ENCODE measurements around the gene CRYBG2.

DNA sequence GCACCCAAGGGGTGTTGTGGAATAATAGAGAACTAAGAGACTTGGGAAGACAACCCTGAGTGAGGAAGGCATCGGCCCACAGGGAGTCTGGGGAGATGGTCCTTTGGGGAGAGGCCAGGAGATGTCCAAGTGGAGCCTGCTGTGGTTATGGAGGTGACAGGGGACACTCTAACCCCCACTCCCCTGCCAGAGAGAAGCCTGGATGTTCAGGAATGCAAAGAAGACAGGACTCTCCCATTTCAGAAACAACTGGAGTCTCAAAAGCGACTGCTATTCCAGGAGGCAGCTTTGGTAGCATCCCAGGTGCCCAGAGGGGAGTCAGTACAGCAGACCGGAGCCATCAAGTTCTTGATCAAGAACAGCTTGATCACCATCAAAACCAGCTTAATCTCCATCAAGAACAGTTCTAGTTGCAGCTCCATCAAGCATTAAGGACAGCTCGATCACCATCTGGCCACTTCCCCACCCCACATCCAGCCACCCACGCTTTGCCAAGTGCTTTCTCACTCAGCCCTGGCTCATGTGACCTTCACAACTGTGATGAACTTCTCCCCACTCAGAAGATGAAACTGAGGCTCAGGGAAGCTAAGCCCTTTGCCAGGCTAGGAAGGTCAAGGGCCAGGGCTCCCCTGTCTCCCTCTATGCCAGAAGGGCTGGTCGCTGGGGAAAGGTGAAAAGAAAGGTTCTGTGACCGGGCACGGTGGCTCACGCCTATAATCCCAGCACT lies 35.4 kb downstream of the CRYBG2 start:
- TF ChIP-seq, protein P1, sequence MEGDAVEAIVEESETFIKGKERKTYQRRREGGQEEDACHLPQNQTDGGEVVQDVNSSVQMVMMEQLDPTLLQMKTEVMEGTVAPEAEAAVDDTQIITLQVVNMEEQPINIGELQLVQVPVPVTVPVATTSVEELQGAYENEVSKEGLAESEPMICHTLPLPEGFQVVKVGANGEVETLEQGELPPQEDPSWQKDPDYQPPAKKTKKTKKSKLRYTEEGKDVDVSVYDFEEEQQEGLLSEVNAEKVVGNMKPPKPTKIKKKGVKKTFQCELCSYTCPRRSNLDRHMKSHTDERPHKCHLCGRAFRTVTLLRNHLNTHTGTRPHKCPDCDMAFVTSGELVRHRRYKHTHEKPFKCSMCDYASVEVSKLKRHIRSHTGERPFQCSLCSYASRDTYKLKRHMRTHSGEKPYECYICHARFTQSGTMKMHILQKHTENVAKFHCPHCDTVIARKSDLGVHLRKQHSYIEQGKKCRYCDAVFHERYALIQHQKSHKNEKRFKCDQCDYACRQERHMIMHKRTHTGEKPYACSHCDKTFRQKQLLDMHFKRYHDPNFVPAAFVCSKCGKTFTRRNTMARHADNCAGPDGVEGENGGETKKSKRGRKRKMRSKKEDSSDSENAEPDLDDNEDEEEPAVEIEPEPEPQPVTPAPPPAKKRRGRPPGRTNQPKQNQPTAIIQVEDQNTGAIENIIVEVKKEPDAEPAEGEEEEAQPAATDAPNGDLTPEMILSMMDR (IDR thresholded peaks at IDR 0.05) = no peak
- TF ChIP-seq POLR2A (IDR thresholded peaks at IDR 0.05) = no peak

Measured in right lobe of liver (tissue), 4 donors.